ENCODE measurements around the gene BSDC1.

Gene BSDC1

GRCh38 chr1:32335790-32336590, 58.3 kb downstream of the BSDC1 start, which contains the start of gene MARCKSL1:
TSS of gene MARCKSL1 (minus strand) at chr1:32336233. CDS start at chr1:32336033, 200 bp downstream.
- DNase-seq: peak; percentile 89

- no peak for DNase-seq
Measured at GRCh38 chr1:32335535-32335789, 58.8 kb downstream of the BSDC1 start.

GRCh38 chr1:32334864-32335534, 59.2 kb downstream of the BSDC1 start:
- DNase-seq: peak; percentile 71

DNA sequence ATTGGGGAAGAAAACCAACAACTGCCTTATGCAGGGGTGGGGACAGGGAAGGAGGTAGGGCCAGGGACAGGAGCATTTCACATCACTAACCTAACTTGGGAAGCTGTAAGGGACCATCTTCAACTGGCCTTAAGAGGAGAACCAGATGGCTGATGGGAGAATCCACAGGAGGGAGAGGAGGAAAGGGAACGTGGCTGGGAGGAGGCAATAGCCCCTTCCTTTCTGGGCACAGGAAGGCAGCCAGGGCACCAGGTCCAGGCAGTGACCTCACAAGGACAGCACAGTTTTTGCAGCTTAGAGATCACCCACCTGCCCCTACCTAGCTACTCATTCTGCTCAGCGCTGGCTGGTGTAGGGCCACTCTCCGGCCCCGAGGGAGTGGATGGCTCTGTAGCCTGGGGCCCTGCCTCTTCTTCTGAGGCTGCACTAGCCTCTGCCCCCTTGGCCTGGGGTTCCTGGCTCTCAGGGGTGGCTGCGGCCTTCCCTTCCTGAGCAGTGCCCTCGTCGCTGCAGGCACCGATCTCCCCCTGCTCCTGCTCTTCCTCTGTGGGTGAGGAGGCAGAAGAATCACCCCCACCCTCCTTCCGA, 59.9 kb downstream of the BSDC1 start:
- DNase-seq: no peak

DNA sequence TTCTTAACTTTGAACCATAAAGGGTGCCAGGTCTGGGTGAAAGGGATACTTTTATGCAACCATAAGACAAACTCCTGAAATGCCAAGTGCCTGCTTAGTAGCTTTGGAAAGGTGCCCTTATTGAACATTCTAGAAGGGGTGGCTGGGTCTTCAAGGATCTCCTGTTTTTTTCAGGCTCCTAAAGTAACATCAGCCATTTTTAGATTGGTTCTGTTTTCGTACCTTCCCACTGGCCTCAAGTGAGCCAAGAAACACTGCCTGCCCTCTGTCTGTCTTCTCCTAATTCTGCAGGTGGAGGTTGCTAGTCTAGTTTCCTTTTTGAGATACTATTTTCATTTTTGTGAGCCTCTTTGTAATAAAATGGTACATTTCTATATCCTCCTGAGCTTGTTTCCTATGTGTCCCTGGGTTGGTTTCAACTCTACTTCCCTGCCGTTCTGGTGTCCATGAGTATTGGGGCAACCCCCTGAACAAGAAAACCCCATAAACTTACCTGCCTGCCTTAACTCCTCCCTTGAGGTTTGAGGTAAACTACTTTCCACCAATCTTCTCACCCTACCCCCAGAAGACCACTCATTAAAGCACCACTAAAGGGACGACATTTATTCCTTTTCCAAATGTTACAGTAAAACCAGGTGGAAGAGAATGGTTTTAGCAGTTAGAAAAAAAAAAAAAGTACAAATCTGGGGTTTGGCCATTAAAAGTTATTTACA, 60.8 kb downstream of the BSDC1 start:
- no peak for DNase-seq

DNA sequence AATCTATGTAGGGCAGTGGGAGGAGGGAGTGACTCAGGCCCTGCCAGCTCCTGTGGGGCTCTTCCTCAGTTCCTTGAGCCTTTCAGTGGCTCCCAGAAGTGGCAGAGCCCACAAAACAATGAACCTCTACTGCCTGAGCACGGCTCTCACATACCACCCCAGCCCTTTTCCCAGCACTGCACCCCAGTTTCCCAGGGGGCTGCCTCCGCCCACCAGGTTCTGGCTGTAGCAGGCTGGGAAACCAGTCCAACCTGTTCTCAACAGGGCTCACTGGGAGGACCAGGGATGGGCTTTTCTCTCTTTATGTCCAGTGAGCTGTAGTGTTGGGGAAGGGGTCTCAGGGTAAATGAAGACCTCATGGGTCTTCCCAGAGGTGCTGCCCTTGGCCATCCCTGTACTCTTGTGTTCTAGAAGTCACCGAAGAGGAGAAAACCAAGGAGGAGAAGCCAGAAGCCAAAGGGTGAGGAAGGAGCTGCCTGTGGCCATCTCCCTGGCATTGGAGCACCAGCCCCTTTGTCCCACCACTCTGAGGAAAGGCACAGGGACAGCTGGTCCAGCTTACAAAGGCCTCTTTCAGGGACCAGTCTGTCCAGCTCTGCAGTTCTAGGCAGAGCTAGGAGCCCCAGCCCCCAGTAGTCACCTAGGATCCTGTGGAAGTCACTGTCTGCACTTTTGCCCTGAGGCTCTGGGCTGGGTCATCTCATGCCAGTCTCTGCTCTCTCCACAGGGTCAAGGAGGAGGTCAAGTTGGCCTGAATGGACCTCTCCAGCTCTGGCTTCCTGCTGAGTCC, 61.8 kb downstream of the BSDC1 start:
- no peak for DNase-seq

DNA sequence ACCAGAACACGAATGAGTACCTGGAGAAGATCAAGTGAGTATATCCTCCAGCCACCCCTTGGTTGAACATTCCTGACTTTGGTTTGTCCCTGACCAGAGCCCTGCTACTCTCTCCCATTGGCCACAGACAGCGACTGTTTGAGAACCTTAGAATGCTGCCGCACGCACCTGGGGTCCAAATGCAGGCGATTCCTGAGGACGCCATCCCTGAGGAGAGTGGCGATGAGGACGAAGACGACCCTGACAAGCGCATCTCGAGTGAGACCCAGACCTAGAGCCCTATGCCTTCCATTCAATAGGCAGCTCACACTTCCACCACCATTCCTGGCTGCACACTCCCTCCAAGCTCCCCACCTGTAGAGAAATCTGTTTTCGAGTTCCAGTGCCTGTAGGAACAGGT, 62.7 kb downstream of the BSDC1 start:
- DNase-seq: no peak

DNA sequence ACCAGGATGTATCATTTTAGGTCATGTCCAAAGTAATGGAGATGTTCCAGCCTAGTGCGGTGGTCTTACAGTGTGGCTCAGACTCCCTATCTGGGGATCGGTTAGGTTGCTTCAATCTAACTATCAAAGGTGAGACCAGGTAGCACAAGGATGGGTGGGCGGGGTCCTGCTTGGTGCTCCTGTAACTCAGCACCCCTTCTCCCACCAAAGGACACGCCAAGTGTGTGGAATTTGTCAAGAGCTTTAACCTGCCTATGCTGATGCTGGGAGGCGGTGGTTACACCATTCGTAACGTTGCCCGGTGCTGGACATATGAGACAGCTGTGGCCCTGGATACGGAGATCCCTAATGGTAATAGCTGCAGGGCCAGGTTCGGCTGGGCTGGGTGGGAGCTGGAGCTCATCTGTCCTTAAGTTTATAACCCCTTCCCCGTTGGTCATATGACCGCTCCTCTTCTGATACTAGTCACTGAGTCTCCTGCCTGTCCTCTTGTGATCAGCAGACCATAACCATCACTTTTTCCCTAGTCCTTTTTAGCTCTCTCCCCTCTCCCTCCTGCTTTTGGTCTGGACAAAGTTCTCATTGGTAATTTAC, 63.6 kb downstream of the BSDC1 start:
- no peak for DNase-seq

- DNase-seq: no peak
Measured at GRCh38 chr1:32329931-32330466, 64.2 kb downstream of the BSDC1 start.

DNA sequence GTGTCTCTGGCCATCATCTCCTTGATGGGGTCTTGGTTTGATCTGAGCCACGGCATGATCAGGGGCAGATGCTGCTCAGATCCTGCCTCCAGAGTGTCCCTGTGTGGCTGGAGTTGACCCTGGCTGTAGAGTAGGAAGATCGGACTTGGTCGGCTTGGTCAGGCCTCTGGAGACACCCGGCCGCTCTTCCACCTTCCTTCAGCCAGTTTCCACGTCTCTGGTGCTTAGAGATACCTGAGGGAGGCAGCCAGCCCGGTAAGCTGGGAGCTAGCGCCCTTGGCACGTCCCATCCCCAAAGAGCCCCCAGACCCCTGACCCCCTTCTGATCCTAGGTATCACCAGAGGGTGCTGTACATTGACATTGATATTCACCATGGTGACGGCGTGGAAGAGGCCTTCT, 67.0 kb downstream of the BSDC1 start:
- no peak for DNase-seq

- no peak for DNase-seq
Measured at GRCh38 chr1:32321712-32322291, 72.4 kb downstream of the BSDC1 start.

- no peak for DNase-seq
Measured at GRCh38 chr1:32318127-32318869, 75.9 kb downstream of the BSDC1 start.

- no peak for DNase-seq
Measured at GRCh38 chr1:32316903-32317277, 77.4 kb downstream of the BSDC1 start.

Measured in stimulated activated CD8-positive, alpha-beta memory T cell treated with anti-CD3 and anti-CD28 coated beads, Interleukin-4, amount 100 ng/mL, for 48 hours (primary cell).